ENCODE measurements around the gene B9D2.
"Not testable (repeated sequence)": the region's sequence is repeated elsewhere in the genome, so short reads cannot be mapped to it uniquely, and the experiment has no call there.

The B9D2 gene

DNA sequence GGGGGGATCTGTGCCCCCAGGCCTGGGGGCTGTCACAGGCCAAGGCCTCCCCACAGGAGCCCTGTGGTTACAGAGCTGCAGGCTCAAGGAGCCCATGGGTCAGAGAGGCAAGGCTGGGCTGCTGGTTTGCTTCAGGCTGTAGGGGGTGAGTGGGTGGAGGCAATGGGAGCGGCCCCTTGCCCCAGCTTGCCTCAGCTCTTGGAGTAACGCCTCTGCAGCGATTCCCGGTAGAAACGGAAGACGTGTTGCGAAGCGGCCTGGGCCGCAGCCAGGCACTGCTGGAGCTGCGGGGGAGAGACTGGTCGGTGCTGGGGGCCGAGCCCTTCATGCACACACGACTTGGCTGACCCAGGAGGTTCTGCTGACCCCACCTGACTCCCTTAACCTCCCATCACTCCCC lies 22.5 kb upstream of the B9D2 start:
- no peak for DNase-seq

DNA sequence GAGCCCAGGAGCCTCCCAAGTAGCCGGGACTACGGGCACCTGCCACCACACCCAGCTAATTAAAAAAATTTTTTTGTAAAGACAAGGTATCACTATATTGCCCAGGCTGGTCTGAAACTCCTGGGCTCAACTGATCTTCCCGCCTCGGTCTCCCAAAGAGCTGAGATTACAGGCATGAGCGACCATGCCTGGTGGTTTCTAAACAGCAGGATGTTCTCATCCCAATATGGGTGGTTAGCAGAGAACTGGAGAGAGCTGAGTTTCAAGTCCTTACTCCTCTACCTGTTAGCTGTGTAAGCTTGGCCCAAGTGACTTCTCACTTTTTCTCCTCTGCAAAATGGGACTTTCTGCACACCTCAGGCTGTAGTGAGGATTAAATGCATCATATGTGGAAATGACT lies 20.4 kb upstream of the B9D2 start:
- DNase-seq = no peak

DNA sequence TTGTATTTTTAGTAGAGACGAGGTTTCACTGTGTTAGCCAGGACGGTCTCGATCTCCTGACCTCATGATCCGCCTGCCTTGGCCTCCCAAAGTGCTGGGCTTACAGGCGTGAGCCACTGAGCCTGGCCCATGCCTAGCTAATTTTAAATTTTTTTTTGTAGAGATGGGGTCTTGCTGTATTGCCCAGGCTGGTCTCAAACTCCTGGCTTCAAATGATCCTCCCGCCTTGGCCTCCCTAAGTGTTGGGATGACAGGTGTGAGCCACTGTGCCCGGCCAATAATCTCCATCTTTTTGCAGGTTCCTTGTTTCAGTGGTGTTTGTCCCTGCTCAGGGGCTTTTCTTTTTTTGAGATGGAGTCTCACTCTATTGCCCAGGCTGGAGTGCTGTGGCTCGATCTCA lies 17.6 kb upstream of the B9D2 start:
- DNase-seq = not testable (repeated sequence)

DNA sequence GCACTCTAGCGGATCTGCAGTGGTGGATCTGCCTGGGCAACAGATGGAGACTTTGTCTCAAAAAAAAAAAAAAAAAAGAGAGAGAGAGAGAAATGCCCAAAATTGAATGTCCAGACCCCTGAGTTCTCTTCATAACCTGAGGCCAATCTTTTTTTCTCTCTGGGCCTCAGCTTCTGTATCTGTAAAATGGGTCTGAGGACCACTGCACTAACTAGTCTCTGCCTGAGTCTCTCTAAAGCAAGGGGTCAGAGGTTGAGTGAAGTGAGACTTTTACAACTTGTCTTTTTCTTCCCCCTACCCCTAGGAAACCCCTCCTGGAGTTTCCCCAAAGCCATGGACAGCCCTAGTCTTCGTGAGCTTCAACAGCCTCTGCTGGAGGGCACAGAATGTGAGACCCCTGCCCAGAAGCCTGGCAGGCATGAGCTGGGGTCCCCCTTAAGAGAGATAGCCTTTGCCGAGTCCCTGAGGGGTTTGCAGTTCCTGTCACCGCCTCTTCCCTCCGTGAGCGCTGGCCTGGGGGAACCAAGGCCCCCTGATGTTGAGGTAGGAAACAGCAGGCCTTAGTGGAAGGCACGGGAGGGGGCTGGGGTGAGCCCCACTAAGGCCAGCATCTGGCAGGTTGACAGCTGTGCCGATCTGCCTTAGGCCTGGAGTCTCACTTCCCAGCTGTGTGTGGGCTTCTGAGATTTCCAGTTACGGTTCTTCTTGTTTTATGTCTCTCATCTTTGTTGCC lies 14.2 kb upstream of the B9D2 start:
- DNase-seq = peak; percentile 28

DNA sequence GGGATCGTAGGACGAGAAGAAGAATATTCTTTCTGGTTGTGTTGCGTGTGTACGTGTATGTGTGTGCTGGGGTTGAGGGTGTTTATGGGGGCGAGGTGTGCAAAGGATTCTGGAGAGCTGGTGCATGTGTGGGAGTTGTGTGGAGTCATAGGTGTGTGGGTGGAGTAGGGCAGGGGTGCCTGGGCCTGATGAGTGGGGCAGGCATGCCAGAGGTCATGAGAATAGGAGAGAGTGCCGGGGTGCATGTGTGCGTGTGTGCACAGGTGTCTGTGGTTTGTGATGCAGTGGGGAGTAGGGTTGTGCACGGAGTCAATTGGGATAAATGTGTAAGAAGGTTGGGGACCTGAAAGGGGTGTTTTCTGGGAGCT lies 13.0 kb upstream of the B9D2 start:
- DNase-seq = peak; percentile 14

DNA sequence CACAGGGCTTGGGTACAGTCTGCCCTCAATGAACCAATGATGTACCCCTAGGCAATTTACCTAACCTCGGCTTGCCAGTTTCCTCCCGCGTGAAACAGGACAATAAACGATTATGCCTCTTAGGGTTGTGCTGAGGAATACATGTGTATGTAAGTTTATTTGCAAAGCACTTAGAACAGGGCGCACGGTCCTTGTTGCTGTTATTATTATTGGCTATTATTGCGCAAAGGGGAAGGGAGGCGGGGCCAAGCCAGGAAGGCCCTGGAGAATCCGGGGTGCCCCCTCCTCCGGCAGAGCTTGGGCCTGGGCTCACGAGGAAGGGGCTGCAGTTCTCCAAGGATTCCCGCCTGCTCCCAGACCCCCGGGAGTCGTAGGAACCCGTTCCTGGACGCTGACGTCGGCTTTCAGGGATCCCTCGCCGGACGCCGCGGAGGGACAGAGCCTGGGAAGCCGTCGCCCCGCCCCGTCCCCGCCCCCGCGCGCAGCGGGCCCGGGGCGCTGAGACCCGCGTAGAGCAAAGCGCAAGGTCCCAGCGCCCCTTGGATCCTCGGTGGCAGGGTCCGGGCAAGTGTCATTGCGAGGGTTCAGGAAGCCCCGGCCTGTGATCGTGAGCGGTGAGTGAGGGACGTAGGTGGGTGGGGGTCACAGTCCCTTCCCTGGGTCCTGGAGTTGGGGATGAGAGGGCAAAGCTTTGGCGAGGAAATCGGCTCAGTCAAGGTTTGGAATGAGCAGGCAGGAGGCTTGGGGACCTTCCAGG lies 12.5 kb upstream of the B9D2 start, which contains the start of gene TMEM91:
Gene TMEM91 (plus strand): TSS at position 293 of the 757 bp plus-strand sequence. CDS start 1,777 bp downstream, outside the sequence.
- DNase-seq = peak; percentile 35

DNA sequence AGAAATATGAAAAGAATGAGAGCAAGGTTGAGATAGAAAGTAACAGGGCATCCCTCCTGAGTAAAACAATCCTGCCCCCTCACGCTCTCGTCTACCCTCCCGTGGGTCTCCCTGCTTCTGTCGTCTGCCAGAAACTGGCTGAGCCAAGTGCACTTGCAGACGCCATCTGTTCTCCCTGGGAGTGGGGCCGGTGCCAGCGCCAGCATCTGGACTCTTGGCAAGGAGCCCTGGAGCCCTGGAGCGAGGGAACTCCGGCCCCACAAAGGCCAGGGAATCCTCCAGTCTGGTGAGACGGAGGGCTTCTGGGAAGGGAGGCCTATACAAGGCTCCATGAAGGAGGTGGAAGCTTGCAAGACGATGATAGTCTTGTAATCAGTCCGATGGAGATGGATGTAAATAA lies 10.0 kb upstream of the B9D2 start:
- no peak for DNase-seq

DNA sequence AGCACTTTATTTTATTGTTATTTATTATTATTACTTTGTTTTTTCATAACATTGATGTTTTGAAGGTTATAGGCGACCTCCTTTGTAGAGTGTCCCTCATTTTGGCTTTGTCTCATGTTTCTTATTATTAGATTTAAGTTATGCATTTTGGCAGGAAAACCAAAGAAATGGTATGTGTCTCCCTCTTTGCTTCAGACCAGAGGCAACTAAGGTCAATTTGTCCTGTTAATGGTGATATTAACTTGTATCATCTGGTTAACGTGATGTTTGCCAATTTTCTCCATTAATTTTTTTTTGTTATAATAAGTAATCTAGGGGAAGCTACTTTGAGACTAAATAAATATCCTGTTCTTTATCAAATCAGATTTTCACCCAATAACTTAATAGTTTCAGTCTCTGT lies 8.6 kb upstream of the B9D2 start:
- no peak for DNase-seq

DNA sequence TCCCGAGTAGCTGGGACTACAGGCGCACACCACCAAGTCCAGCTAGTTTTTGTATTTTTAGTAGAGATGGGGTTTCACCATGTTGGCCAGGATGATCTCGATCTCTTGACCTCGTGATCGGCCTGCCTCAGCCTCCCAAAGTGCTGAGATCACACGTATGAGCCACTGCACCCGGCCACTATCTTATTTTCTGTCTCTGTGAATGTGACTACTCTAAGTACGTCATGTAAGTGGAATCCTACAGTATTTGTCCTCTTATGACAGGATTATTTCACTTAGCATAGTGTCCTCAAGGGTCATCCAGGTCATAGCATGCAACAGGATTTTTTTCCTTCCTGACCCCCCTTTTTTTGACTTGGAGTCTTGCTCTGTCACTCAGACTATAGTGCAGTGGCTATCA lies 7.6 kb upstream of the B9D2 start:
- no peak for DNase-seq

DNA sequence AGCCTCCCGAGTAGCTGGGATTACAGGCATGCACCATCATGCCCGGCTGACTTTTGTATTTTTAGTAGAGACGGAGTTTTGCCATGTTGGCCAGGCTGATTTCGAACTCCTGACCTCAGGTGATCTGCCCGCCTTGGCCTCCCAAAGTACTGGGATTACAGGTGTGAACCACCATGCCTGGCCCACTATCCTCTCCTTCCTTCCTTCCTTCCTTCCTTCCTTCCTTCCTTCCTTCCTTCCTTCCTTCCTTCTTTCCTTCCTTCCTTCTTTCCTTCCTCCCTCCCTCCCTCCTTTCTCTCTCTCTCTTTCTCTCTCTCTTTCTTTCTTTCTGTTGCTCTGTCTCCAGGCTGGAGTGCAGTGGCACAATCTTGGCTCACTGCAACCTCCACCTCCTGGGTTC lies 7.2 kb upstream of the B9D2 start:
- DNase-seq = not testable (repeated sequence)

DNA sequence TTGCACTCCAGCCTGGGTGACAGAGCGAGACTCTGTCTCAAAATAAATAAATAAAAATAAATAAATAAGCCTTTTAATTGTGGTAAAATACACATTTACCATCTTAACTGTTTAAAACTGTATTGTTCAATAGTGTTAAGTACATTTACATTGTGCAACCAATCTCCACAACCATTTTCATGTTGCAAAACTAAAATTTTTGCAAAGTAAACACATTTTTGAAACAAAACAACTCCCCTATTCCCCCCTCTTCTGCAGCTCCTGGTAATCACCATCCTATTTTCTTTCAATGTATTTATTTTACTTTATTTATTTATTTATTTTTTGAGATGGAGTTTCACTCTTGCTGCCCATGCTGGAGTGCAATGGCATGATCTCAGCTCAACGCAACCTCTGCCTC lies 5.8 kb upstream of the B9D2 start:
- no peak for DNase-seq

DNA sequence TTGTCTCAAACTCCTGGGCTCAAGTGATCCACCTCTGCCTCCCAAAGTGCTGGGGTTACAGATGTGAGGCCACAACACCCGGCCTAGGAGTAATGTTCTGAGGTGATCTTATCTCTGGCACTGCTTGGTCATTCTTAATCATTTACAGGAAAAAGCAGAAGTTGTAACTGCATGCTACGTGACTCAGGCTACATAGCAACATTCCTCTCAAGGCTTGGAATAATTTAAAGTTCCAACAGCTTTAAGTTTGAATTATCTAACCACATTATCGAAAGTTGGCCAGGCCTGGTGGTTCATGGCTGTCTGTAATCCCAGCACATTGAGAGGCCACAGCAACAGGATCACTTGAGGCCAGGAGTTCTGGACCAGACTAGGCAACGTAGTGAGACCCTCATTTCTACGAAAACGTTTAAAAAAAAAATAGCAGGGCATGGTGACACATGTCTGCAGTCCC lies 3.9 kb upstream of the B9D2 start:
- DNase-seq = peak; percentile 79

DNA sequence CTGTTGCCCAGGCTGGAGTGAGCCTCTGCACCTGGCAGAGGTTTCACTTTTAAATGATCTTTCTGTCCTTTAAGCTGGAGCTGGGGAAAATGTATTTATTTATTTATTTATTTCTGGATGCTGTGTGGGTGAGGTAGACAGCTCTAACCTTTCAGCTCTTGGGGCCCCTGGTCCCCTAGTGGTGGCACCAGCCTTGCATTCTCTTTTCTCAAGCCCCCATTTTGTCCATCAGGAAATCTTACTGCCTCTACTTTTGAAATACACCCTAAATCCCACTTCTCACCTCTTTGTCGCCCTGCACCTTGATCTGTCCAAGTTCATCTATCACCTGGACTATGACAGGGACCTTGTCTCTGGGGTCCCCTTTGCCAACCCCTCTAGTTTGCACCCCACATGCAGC lies 2.1 kb upstream of the B9D2 start:
- no peak for DNase-seq

DNA sequence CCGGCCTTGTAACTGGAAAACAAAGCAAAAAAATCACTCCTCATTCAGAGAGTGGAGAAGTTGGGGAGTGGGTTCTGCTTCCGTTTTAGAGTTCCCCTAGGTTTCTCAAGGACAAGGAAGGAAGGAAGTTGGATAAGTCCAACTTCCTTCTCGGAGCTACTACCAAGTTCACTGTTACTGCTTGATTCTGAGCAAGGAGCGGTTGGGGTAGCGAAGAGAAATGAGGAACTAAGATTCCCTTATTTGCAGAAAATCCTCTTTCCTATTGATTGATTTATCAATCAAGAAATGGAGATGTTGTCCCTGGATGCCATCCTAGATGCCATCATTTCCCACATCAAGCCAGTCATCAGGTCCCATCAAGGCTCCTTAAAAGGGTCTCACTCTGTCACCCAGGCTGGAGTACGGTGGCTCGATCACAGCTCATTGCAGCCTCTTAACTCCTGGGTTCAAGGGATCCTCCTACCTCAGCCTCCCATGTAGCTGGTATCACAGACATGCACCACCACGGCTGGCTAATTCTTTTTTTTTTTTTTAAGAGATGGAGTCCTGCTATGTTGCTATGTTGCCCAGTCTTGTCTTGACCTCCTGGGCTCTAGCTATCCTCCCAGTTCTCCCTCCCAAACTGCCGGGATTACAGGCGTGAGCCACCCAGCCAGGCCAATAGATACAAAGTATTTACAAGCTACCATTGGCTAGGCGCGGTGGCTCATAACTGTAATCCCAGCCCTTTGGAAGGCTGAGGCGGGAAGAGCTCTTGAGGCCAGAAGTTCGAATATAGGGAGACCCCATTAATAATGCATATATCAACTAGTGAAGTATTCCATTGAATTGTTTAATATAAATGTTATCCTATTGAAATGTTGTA lies 809 bp upstream of the B9D2 start:
- DNase-seq = peak; percentile 75

DNA sequence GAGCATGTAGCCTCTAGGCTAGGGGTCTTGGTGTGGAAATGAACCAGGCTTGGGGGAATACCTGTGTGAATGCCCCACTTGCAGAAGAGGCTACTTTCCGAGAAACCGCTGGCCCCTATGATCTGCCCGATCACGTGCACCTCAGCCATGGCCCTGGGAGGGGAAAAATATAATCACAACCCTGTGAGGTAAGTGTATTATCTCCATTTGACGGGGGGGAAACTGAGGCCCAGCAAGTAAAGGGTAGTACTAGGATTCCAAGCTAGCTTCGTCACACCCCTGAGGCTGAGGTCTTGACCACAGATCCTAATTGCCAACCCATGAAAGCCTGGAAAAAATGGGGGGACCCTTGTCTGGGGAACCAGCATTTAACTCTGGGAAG lies 587 bp downstream of the B9D2 start:
- DNase-seq = no peak

DNA sequence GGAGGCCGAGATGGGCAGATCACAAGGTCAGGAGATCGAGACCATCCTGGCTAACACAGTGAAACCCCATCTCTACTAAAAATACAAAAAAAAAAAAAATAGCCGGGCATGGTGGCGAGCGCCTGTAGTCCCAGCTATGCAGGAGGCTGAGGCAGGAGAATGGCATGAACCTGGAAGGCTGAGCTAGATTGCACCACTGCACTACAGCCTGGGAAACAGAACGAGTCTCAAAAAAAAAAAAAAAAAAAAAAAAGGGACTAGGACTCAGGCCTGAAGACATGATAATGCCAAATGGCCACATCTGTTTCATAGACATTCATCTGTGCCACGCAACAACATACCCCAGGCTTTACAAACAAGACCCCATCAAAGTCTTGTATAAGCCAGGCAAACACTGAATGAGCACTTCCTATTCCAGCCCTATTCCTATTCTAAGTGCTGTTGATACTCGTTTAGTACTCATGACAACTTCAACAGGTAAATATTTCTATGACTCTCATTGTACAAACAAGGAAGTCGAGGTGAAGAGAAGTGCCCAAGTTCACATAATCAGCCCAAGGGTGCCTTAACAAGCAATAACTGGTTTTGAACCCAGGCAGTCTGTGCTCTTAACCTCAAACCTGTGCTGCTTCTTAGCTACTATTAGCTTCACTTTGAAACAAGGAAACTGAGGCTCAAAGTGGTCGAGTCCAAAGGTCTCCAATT lies 1.7 kb downstream of the B9D2 start:
- no peak for DNase-seq

DNA sequence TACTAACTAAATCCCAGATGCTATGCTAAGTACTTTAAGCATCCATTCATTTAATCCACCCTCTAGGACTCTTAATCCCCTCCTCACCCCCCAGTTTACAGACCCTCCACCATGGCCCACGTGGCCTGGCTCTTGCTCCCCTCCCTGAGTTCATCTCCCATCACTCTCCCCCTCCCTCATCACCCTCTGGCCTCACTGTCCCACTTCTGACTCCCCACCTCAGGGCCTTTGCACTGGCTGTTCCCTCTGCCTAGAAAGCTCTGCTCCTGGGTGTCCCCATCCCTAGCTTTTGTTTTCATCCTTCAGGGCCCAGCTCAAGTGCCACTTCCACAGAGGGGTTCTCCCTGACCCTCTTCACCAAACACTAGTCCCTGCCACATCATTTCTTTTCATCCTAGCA lies 4.2 kb downstream of the B9D2 start:
- DNase-seq = no peak

DNA sequence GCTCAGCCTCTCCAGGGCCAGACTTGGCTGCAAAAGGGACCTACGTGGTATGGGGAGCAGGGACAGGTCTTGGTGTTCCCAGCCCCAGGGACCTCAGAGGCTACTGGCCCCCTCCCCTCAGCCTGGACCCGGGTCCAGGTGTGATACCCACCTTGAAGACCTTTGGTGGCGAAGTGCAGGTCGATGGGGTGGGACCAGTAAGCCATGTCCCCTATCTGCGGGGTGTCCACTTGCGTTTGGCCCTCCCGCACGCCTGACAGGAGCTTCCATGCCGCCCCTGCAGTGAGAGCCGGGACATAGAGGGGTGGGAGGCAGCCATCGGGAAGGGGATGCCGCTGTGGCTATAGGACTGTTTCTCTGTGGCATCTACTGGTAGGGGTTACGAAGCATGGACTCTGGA lies 6.2 kb downstream of the B9D2 start:
- DNase-seq = no peak

DNA sequence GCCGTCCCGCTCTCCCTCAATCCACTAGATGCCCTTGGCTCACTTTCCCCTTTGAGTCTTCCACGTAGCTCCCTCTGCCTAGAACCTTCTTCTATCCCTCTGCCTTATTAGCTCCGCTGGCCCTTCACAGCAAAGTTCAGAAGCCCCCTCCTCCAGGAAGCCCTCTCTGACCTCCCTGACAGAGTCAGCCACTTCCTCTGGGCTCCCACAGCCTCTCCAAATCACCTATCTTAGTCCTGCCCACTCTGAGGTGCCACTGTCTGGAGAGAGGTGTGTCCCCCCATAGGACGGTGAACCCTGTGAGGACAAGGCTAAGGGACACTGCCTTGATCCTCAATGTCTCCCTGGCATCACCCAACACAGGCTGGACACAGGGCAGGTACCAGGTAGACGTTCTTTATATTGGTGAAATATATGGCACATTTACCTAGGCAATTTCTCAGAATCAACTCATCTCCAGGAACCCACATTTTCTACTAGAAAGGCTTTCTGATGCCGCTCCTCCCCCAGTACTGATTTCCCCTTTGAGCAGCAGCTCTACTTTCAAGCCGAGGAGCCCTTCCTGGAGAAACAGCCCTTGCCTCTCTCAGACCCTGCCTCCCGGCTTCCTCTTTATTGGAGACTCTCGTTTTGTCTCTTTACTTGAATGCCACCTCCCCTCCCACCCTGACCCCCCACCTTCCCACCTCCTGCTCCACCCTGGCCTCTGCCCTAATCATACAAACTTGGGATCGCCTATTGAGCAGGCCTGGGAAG lies 6.8 kb downstream of the B9D2 start:
- DNase-seq = peak; percentile 54

DNA sequence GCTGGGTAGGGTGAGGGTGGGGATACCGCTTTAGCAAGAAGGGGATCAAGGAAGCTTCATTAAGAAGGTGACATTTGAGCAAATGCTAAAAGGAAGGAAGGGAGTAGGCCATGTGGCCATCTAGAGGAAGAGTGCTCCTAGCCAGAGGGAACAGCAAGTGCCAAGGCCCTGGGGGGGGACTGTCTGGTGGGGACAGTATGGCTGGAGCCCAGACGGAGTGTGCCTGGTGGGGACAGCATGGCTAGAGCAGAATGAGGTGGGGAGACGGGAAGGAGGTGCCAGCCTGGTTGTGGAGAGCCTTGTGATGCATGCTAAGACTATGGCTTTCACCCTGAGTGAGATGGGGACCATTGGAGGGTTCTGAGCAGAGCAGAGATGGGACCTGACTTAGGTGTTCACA lies 8.1 kb downstream of the B9D2 start:
- DNase-seq = no peak

DNA sequence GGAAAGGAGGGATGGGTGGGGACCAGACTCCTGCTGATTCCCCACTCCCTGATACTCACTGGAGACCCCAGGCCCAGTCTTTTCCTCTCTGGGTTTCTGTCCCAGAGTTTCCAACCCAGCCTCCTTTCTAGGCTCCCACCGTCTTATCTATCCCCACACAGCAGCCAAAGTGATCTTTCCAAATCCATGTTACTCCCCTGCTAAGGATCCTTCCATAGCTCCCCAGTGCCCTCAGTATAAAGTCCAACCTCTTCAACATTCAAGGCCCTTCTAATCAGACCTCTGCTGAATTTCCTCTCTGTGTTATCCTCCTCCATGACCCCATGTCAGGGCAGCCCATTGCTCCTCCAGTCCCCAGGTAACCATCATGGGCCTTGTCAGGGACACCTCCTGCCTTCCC lies 8.9 kb downstream of the B9D2 start:
- DNase-seq = no peak

DNA sequence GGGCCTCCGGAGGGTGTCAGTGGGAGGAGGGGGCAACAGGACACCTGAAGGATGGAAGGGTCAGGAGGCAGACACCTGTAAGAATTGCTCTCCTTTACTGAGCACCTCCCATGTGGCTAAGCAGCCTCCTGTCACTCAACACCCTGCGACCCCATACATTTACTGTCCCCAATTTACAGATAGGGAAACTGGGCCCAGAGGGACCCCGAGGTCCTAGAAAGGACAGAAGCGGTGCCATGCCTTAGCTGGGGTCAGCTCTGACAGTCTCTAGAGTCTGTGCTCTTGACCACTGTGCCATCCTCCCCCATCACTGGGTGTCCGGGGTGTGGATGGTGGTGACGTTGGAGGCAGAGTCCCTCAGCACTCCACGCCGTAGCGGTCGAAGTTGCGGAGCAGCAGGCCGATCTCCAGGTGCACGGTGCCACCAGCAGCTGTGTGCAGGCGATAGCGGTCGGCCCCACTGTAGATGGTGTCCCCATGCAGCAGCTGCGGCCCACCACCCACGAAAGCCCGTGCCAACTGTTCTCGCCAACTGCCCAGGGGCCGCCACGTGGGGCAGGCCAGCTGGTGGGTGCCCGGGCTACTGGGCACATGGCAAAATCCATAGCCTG lies 9.5 kb downstream of the B9D2 start:
- DNase-seq = no peak

Measured in suppressor macrophage treated with lipopolysaccharide for 4 hours (primary cell).